HG03378 (cell line): ENCODE measurements around the gene HERPUD1.
A peak's percentile ranks its signal among the peaks of the same experiment; 100 is the strongest.
"Not testable (repeated sequence)": the region's sequence is repeated elsewhere in the genome, so short reads cannot be mapped to it uniquely, and the experiment has no call there.

Experiments
- ATAC-seq: cut with Tn5 transposase; IDR thresholded peaks from one replicate; pipeline ENCODE4 v1.9.1; 2021; ENCODE audit warnings: mild to moderate bottlenecking, moderate library complexity; ENCODE audit not compliant: unreplicated experiment

HERPUD1 gene

GRCh38 chr16:56953006-56953405 is 21.1 kb downstream of the HERPUD1 start:
- no peak for ATAC-seq

- ATAC-seq, result no peak
These were observed 24.1 kb downstream of the HERPUD1 start for GRCh38 chr16:56956076-56956475.

- ATAC-seq, result no peak
These were observed 24.8 kb downstream of the HERPUD1 start for GRCh38 chr16:56956756-56957155.

- no peak for ATAC-seq
These were observed 28.8 kb downstream of the HERPUD1 start for GRCh38 chr16:56960681-56961281.

GRCh38 chr16:56961386-56961785 is 29.4 kb downstream of the HERPUD1 start:
- ATAC-seq, result no peak

- ATAC-seq, result no peak
These were observed 29.9 kb downstream of the HERPUD1 start, which contains the start of gene CETP for GRCh38 chr16:56961851-56962281. Gene CETP (plus strand): TSS chr16:56961950. CDS start chr16:56961980, 30 bp downstream.

- peak; percentile 75 for ATAC-seq
These were observed 32.6 kb downstream of the HERPUD1 start for GRCh38 chr16:56964243-56965148.

GRCh38 chr16:56965149-56966092 is 33.5 kb downstream of the HERPUD1 start:
- no peak for ATAC-seq

- no peak for ATAC-seq
These were observed 34.1 kb downstream of the HERPUD1 start for GRCh38 chr16:56966093-56966475.

- no peak for ATAC-seq
These were observed 35.8 kb downstream of the HERPUD1 start for GRCh38 chr16:56967733-56968132.

- no peak for ATAC-seq
These were observed 37.8 kb downstream of the HERPUD1 start for GRCh38 chr16:56969769-56970168.

- peak; percentile 80 for ATAC-seq
These were observed 39.2 kb downstream of the HERPUD1 start for GRCh38 chr16:56970934-56971767.

GRCh38 chr16:56971768-56972043 is 39.8 kb downstream of the HERPUD1 start:
- ATAC-seq, result no peak

GRCh38 chr16:56972403-56973293 is 40.7 kb downstream of the HERPUD1 start:
- no peak for ATAC-seq

- no peak for ATAC-seq
These were observed 41.4 kb downstream of the HERPUD1 start for GRCh38 chr16:56973294-56973689.

GRCh38 chr16:56973899-56974298 is 42.0 kb downstream of the HERPUD1 start:
- not testable (repeated sequence) for ATAC-seq

- ATAC-seq, result no peak
These were observed 42.8 kb downstream of the HERPUD1 start for GRCh38 chr16:56974549-56975300.

- no peak for ATAC-seq
These were observed 43.8 kb downstream of the HERPUD1 start for GRCh38 chr16:56975714-56976113.

GRCh38 chr16:56977216-56977615 is 45.3 kb downstream of the HERPUD1 start:
- ATAC-seq, result no peak
